H1 (cell line): Measurements from ENCODE around the gene STRADB. TPM values are rescaled to one million over a fixed set of nuclear protein-coding genes. Genes with fewer than 3 reads are reported as not detected.

ENCODE experiments used
- CTCF ChIA-PET: fragments of 300-600 bp; sonication (Branson Sonifier 250); formaldehyde crosslinking; loops from one replicate; lab custom pipeline; 2021; ENCODE audit not compliant: partially characterized antibody; lab: Charles Lee
- POLR2A ChIA-PET: fragments of 300-600 bp; sonication (Branson Sonifier 250); formaldehyde crosslinking; loops from one replicate; lab custom pipeline; 2021; ENCODE audit warnings: inconsistent platforms; ENCODE audit not compliant: partially characterized antibody; lab: Charles Lee
- DNase-seq, 2 experiments: peaks; one replicate each; pipeline versions ENCODE4 v3.0.0 to v3.0.0-alpha.2; 2010 to 2022; ENCODE audit warnings: low spot score in 2 of 2, low read depth in 1 of 2, mixed read lengths in 1 of 2
- FAIRE-seq: peaks from 2 replicates; lab custom pipeline; 2011; peaks lifted over from hg19 to GRCh38; lab: Jason Lieb, UNC
- H2AFZ ChIP-seq: 2 replicates; pipeline ENCODE4 v1.8.1; 2012; ENCODE audit warnings: low read length, inconsistent platforms
- H2AK5ac ChIP-seq: 2 replicates; pipeline ENCODE4 v1.6.1; 2013; ENCODE audit warnings: low read depth, low read length
- H2BK120ac ChIP-seq: replicated peaks from 2 replicates; pipeline ENCODE3; 2013; ENCODE audit warnings: low read depth, low read length, inconsistent platforms
- H2BK12ac ChIP-seq: 2 replicates; pipeline ENCODE4 v1.6.1; 2013; ENCODE audit warnings: low read depth, low read length
- H2BK15ac ChIP-seq: 2 replicates; pipeline ENCODE4 v1.6.1; 2013; ENCODE audit warnings: low read length
- H2BK20ac ChIP-seq: 2 replicates; pipeline ENCODE4 v1.6.1; 2013; ENCODE audit warnings: low read length
- H2BK5ac ChIP-seq: 2 replicates; pipeline ENCODE4 v1.6.1; 2013; ENCODE audit warnings: low read depth, low read length
- H3K14ac ChIP-seq: 2 replicates; pipeline ENCODE4 v1.6.1; 2013; ENCODE audit warnings: inconsistent platforms; ENCODE audit not compliant: insufficient read length
- H3K18ac ChIP-seq: 2 replicates; pipeline ENCODE4 v1.6.1; 2013; ENCODE audit warnings: low read length; ENCODE audit errors: extremely low read depth
- H3K23ac ChIP-seq: 2 replicates; pipeline ENCODE4 v1.6.1; 2013; ENCODE audit warnings: inconsistent platforms; ENCODE audit not compliant: insufficient read length
- H3K23me2 ChIP-seq: 2 replicates; pipeline ENCODE4 v1.6.1; 2013; ENCODE audit warnings: low read depth, low read length
- H3K27ac ChIP-seq: 2 replicates; pipeline ENCODE4 v1.6.1; 2011; ENCODE audit warnings: low read depth, low read length, inconsistent platforms
- H3K27me3 ChIP-seq, 4 experiments: replicated peaks in 1 of 4; 1 replicate in 1 of 4; 2 replicates in 3 of 4; pipeline versions ENCODE4 v1.6.1 to v1.8.1; 2011 to 2013; ENCODE audit warnings: low read length in 3 of 4, mild to moderate bottlenecking in 3 of 4, inconsistent platforms in 2 of 4, mixed read lengths in 2 of 4, moderate library complexity in 1 of 4; ENCODE audit not compliant: control insufficient read depth in 3 of 4, insufficient read depth in 3 of 4; ENCODE audit errors: extremely low read depth in 1 of 4
- H3K36me3 ChIP-seq, 4 experiments: 2 replicates each; pipeline versions ENCODE4 v1.6.1 to v1.8.1; 2011 to 2013; ENCODE audit warnings: mild to moderate bottlenecking in 4 of 4, low read length in 3 of 4, moderate library complexity in 2 of 4, control low read depth in 1 of 4, inconsistent platforms in 1 of 4; ENCODE audit not compliant: insufficient read depth in 4 of 4, control insufficient read depth in 2 of 4
- H3K4ac ChIP-seq: replicated peaks from 2 replicates; pipeline ENCODE3; 2013; ENCODE audit warnings: low read length, low read depth, mixed read lengths, inconsistent platforms; ENCODE audit not compliant: insufficient read length
- H3K4me1 ChIP-seq, 4 experiments: replicated peaks in 1 of 4; 1 replicate in 1 of 4; 2 replicates in 3 of 4; pipeline versions ENCODE4 v1.6.1 to v1.8.1; 2011 to 2013; ENCODE audit warnings: low read length in 3 of 4, inconsistent platforms in 2 of 4, mixed read lengths in 1 of 4; ENCODE audit not compliant: insufficient read depth in 4 of 4, control insufficient read depth in 3 of 4
- H3K4me2 ChIP-seq, 2 experiments: 2 replicates each; pipeline versions ENCODE4 v1.6.1 to v1.8.1; 2011 to 2013; ENCODE audit warnings: low read depth in 2 of 2, low read length in 2 of 2, control low read depth in 1 of 2, inconsistent platforms in 1 of 2, mild to moderate bottlenecking in 1 of 2; ENCODE audit not compliant: insufficient read depth in 1 of 2
- H3K4me3 ChIP-seq, 4 experiments: fragments of 200-600, 300-600 bp in 1 of 4; sonication (generic), shearing (Covaris generic), sonication (Bioruptor Twin) in 1 of 4; 2 replicates each; pipeline versions ENCODE4 v1.5.1 to v1.8.1; 2011 to 2016; ENCODE audit warnings: low read length in 4 of 4, low read depth in 3 of 4, control low read depth in 2 of 4, inconsistent platforms in 2 of 4, mild to moderate bottlenecking in 2 of 4, mixed read lengths in 1 of 4, moderate library complexity in 1 of 4; ENCODE audit not compliant: insufficient read depth in 2 of 4; ENCODE audit errors: extremely low read depth in 1 of 4
- H3K56ac ChIP-seq: replicated peaks from 2 replicates; pipeline ENCODE3; 2013; ENCODE audit warnings: low read depth, mild to moderate bottlenecking, mixed read lengths, low read length, inconsistent platforms; ENCODE audit not compliant: insufficient read length
- H3K79me1 ChIP-seq: 2 replicates; pipeline ENCODE4 v1.6.1; 2013; ENCODE audit warnings: low read depth, low read length, control low read depth
- H3K79me2 ChIP-seq, 2 experiments: 2 replicates each; pipeline versions ENCODE4 v1.6.1 to v1.8.1; 2012 to 2013; ENCODE audit warnings: low read length in 2 of 2, mild to moderate bottlenecking in 2 of 2, inconsistent platforms in 1 of 2; ENCODE audit not compliant: insufficient read depth in 2 of 2, control insufficient read depth in 1 of 2
- H3K9ac ChIP-seq, 4 experiments: replicated peaks in 1 of 4; 1 replicate in 1 of 4; 2 replicates in 3 of 4; pipeline versions ENCODE4 v1.6.1 to v1.8.1; 2011 to 2013; ENCODE audit warnings: low read depth in 3 of 4, low read length in 3 of 4, control low read depth in 2 of 4, mild to moderate bottlenecking in 2 of 4, moderate library complexity in 2 of 4, inconsistent platforms in 1 of 4; ENCODE audit errors: extremely low read depth in 1 of 4
- H3K9me3 ChIP-seq, 2 experiments: 2 replicates each; pipeline versions ENCODE4 v1.6.1 to v1.8.1; 2012 to 2013; ENCODE audit warnings: mild to moderate bottlenecking in 2 of 2, moderate library complexity in 2 of 2, control low read depth in 1 of 2, inconsistent platforms in 1 of 2, low read depth in 1 of 2, low read length in 1 of 2, mixed read lengths in 1 of 2; ENCODE audit not compliant: insufficient read depth in 2 of 2
- H4K20me1 ChIP-seq, 2 experiments: replicated peaks in 1 of 2; 2 replicates each; pipeline versions ENCODE3 to v1.8.1; 2011 to 2013; ENCODE audit warnings: inconsistent platforms in 2 of 2, low read length in 2 of 2, mild to moderate bottlenecking in 1 of 2; ENCODE audit not compliant: insufficient read depth in 2 of 2, control insufficient read depth in 1 of 2
- H4K5ac ChIP-seq: 2 replicates; pipeline ENCODE4 v1.6.1; 2013; ENCODE audit warnings: low read length, low read depth, mixed read lengths, inconsistent platforms; ENCODE audit not compliant: insufficient read length
- H4K8ac ChIP-seq: 2 replicates; pipeline ENCODE4 v1.8.0; 2013; ENCODE audit warnings: mild to moderate bottlenecking, moderate library complexity, low read length, inconsistent platforms; ENCODE audit not compliant: insufficient read depth; ENCODE audit errors: extremely low read depth
- H4K91ac ChIP-seq: replicated peaks from 2 replicates; pipeline ENCODE3; 2013; ENCODE audit warnings: low read length, mixed read lengths, inconsistent platforms; ENCODE audit not compliant: insufficient read length
- ASH2L ChIP-seq: fragments of 200-600, 300-600 bp; sonication (generic); IDR thresholded peaks from one replicate; pipeline ENCODE4 v1.7.1; 2017; ENCODE audit warnings: low read length
- BRCA1 ChIP-seq: IDR thresholded peaks from 2 replicates; pipeline ENCODE4 v1.6.1; 2012; ENCODE audit warnings: low read depth, low read length, improper control_type of control experiment
- CHD1 ChIP-seq: IDR thresholded peaks from 2 replicates; pipeline ENCODE4 v1.6.1; 2012; ENCODE audit warnings: low read depth, low read length, improper control_type of control experiment
- HDAC6 ChIP-seq: IDR thresholded peaks from one replicate; pipeline ENCODE4 v1.7.1; 2012; ENCODE audit warnings: low read depth, mild to moderate bottlenecking, inconsistent platforms, low read length, moderate library complexity
- KDM1A ChIP-seq: fragments of 200-600, 300-600 bp; sonication (generic); IDR thresholded peaks from 2 replicates; pipeline ENCODE4 v1.7.1; 2016; ENCODE audit warnings: mild to moderate bottlenecking, low read length, borderline replicate concordance
- SRF ChIP-seq: IDR thresholded peaks from 2 replicates; pipeline ENCODE4 v1.6.1; 2011; ENCODE audit warnings: mild to moderate bottlenecking, low read depth, low read length, moderate library complexity
- TCF12 ChIP-seq: IDR thresholded peaks from 2 replicates; pipeline ENCODE4 v1.6.1; 2011; ENCODE audit warnings: low read depth, mild to moderate bottlenecking, low read length
- WGBS, 2 experiments: shearing (Covaris generic) in 1 of 2; methylation state at CpG; one replicate each; pipeline versions ENCODE4 v1.1.6 to v1.1.7; 2013 to 2015; ENCODE audit warnings: low lambda C conversion rate in 2 of 2, mixed read lengths in 2 of 2, inconsistent platforms in 1 of 2, low coverage in 1 of 2, missing lambda C conversion rate in 1 of 2; ENCODE audit not compliant: insufficient replicate concordance in 2 of 2, insufficient coverage in 1 of 2, insufficient read length in 1 of 2; ENCODE audit errors: extremely low coverage in 1 of 2, missing lambda C conversion rate in 1 of 2; 5-methylcytosine and 5-hydroxymethylcytosine counted together
- long read RNA-seq, 2 experiments: library from RNA in 1 of 2; library from capped mRNA in 1 of 2; stranded (forward); transcript quantifications; one replicate each; pipeline ENCODE4 v2.0.0, GENCODE V29; 2021; ENCODE audit warnings: inconsistent platforms in 1 of 2
- polyA minus RNA-seq, 3 experiments: library from RNA; depleted of rRNA, polyadenylated mRNA; stranded (reverse); fragments of >200 nt; gene quantifications; 1 replicate in 2 of 3; 2 replicates in 1 of 3; pipeline ENCODE4 v1.2.3, GENCODE V29; 2011
- polyA plus RNA-seq, 7 experiments: library from polyadenylated mRNA; depleted of rRNA in 3 of 7; stranded (reverse) in 5 of 7; unstranded in 2 of 7; fragments of >200 nt in 5 of 7; fragments of 200-250 nt in 2 of 7; gene quantifications; 1 replicate in 5 of 7; 2 replicates in 1 of 7; 4 replicates in 1 of 7; pipeline versions ENCODE4 v1.2.1 to v1.2.3, GENCODE V29; 2011 to 2013; ENCODE audit warnings: missing spikeins in 2 of 7, mixed read lengths in 2 of 7
- total RNA-seq: library from RNA; stranded (reverse); fragmentation: NEBNext Ultra II Directional; extraction: Animal tissue kit (Norgen Biotek cat#: 25700); gene quantifications from 2 replicates; pipeline ENCODE4 v1.2.1, GENCODE V29; 2021

Gene STRADB, protein sequence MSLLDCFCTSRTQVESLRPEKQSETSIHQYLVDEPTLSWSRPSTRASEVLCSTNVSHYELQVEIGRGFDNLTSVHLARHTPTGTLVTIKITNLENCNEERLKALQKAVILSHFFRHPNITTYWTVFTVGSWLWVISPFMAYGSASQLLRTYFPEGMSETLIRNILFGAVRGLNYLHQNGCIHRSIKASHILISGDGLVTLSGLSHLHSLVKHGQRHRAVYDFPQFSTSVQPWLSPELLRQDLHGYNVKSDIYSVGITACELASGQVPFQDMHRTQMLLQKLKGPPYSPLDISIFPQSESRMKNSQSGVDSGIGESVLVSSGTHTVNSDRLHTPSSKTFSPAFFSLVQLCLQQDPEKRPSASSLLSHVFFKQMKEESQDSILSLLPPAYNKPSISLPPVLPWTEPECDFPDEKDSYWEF
- 34.9 and 37.4 TPM in 2 replicates for total RNA-seq
- 11.3 and 20.9 TPM in 2 replicates for polyA plus RNA-seq (2011; rRNA removed)
- polyA plus RNA-seq (2011; cell fraction: cytosol; rRNA removed) = 21.7 TPM
- polyA plus RNA-seq (2011; cell fraction: nucleus; rRNA removed) = 8.0 TPM
- 30.2 to 34.8 TPM (median 33.2 TPM) in 4 replicates for polyA plus RNA-seq (2012, experiment 1 of 2)
- 16.9 TPM for polyA plus RNA-seq (2012, experiment 2 of 2)
- 26.7 TPM for polyA plus RNA-seq (2013, experiment 1 of 2)
- polyA plus RNA-seq (2013, experiment 2 of 2) = 26.3 TPM
- polyA minus RNA-seq (2011; rRNA and poly(A)+ RNA removed) = 31.5 and 31.7 TPM in 2 replicates
- polyA minus RNA-seq (2011; cell fraction: cytosol; rRNA and poly(A)+ RNA removed) = 13.7 TPM
- polyA minus RNA-seq (2011; cell fraction: nucleus; rRNA and poly(A)+ RNA removed) = 13.2 TPM
- long read RNA-seq, experiment 1, transcript STRADB-201 (12 exons, 2,293 nt) = major isoform, 17 of 54 reads
- long read RNA-seq, experiment 1, partial matches to known transcripts = 18 of 54 reads
- long read RNA-seq, experiment 1, other reads (novel, unspliced or antisense) = 18 of 54 reads
- long read RNA-seq, experiment 2, partial matches to known transcripts = 5 of 5 reads
- long read RNA-seq, experiment 2, other reads (novel, unspliced or antisense) = 0 of 5 reads

DNA sequence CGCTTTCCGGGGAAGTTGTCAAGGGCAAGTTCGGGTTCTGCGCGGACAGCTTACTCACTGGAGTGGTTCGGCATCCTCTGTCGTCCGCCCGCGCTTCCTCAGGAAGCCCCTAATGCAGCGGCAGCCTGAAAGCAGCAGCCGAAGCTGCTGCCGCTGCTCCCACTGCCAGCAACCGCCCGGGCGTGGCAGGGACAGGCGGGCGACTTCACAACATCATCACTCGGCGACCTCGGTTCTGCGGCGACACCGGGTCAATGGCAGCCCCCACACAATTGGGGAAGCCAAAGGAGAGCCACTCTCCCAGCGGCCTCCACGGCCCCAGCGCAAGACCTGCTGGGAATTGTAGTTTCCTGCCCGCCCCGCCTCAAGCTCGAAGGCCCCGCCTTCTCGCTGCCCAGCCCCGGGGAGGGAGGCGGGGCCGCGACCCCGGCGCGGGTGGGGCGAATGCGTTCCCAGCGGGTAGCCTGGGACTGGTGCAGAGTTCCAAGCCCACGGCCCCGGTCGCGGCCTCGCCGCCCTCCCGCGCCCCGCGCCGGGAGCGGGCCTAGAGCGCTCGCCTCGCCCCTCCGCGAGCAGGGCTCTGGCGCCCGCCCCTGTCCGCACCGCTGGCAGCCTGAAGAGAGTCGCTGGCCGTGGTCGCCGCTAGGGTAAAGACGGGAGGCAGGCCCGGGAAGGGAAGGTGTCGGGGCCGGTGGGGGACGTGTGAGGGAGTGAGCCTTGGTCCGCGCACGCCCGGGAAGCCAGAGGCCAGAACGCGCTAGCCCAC is at the start of gene STRADB, which contains the start of gene TRAK2:
STRADB (plus strand) TSS at position 449 of the 766 bp plus-strand sequence. CDS start 3,101 bp downstream, outside the sequence.
TRAK2 (minus strand) TSS at position 167 of the 766 bp plus-strand sequence. CDS start 30,951 bp downstream, outside the sequence.
- POLR2A ChIA-PET = interaction anchor here (0.5 to 2.6 kb wide), 12 partner anchors 11 to 790 kb away, joined by 3 to 9 read pairs (median 4); partner anchors contain the start of genes FLACC1, ORC2 and TMEM237
- peaks cover 0 to 8% of the 10 kb centered on the region in 2 experiments; a peak in 2 of 4 replicates for H3K79me2 ChIP-seq
- CTCF ChIA-PET = interaction anchor here (0.6 to 1.0 kb wide), 2 partner anchors 60 to 108 kb away, joined by 3 read pairs; no protein-coding TSS in a partner anchor
- TF ChIP-seq CHD1 = no peak; the same call in 1 of the 2 replicates
- peak; percentile 90 for TF ChIP-seq ASH2L
- TF ChIP-seq SRF = peak; percentile 71
- TF ChIP-seq BRCA1 = no peak
- no peak for TF ChIP-seq KDM1A
- TF ChIP-seq HDAC6 = no peak
- no peak for TF ChIP-seq TCF12

More for the DNA sequence above, at the start of gene STRADB, which contains the start of gene TRAK2:
- Histone ChIP-seq H2AK5ac (no peak within 1 kb of the TSS), H2BK20ac (no peak within 1 kb of the TSS), H3K9ac (peak within 1 kb of the TSS; percentile 76 to 82 (median 80)), H2BK5ac (peak within 1 kb of the TSS; percentile 69; the same call in 1 of the 2 replicates), H3K27me3 (no peaks in the 10 kb centered on the region), H4K20me1 (no peaks in the 10 kb centered on the region), H3K4ac (no peak within 1 kb of the TSS), H3K23ac (no peak within 1 kb of the TSS), H3K56ac (peak within 1 kb of the TSS; percentile 35), H4K5ac (peak within 1 kb of the TSS; percentile 77), H3K4me2 (peak within 1 kb of the TSS; percentile 73 to 87), H2BK15ac (no peak within 1 kb of the TSS), H4K8ac (peak within 1 kb of the TSS; percentile 91), H3K27ac (peak within 1 kb of the TSS; percentile 64; the same call in 1 of the 2 replicates), H3K36me3 (no peaks in the 10 kb centered on the region), H3K14ac (no peak within 1 kb of the TSS), H2BK12ac (no peak within 1 kb of the TSS), H2BK120ac (no peak within 1 kb of the TSS), H4K91ac (no peak within 1 kb of the TSS), H3K4me1 (no peaks in the 10 kb centered on the region; a peak in 1 of 7 replicates), H3K4me3 (peak within 1 kb of the TSS; percentile 94 to 100 (median 98)), H3K23me2 (peaks cover 9% of the 10 kb centered on the region; the same call in 1 of the 2 replicates), H3K18ac (no peak within 1 kb of the TSS; the same call in 1 of the 2 replicates), H3K9me3 (no peaks in the 10 kb centered on the region), H2AFZ (peak within 1 kb of the TSS; percentile 98), H3K79me1 (no peaks in the 10 kb centered on the region)
- no peak for FAIRE-seq
- DNase-seq = peak; percentile 93
- WGBS, 2 experiments = 0% methylated on average over 35 of the region's 78 CpGs; no CpG with 5 or more reads in 1 of the 2 experiments
